ENCODE measurements around the gene CA14. TPM values are rescaled to one million over a fixed set of nuclear protein-coding genes. Genes with fewer than 3 reads are reported as not detected.

Gene CA14
- polyA plus RNA-seq, 2 of the 4 experiments (the other 2 are of a cell fraction), result not detected

DNA sequence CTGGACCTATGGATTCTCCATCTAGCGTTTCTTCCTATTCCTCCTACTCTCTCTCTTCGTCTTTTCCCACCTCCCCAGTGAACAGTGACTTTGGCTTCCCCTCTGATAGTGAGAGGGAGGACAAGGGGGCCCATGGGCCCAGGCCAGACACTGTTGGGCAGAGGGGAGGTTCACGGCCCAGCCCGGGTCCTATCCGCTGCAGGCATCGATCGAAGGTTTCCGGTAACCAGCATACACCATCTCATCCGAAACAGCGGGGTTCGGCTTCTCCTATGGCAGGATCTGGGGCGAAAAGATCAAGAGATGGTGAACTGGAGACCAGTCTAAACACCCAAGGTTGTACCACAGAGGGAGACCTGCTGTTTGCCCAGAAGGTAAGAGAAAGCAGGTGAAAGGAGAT lies 25.7 kb downstream of the CA14 start:
- H3K27ac ChIP-seq, result no peak overlapping the region
- no peak overlapping the region for H3K4me2 ChIP-seq
- FAIRE-seq (no peak), ATAC-seq (no peak), DNase-seq (ENCODE audit: low read depth in 1 of 2, low spot score in 1 of 2) (no peak)
- no peak for TF ChIP-seq FOSB (CRISPR knock-in tag; IDR thresholded peaks at IDR 0.05)
- no peak for TF ChIP-seq TP53 (CRISPR knock-in tag; IDR thresholded peaks at IDR 0.05)
- TF ChIP-seq KDM1A (IDR thresholded peaks at IDR 0.05; ENCODE audit: low read depth), result no peak
- TF ChIP-seq FOXS1 (CRISPR knock-in tag; IDR thresholded peaks at IDR 0.05), result no peak
- no peak for TF ChIP-seq EHMT2 (IDR thresholded peaks at IDR 0.05; ENCODE audit: low read depth)
- no peak for TF ChIP-seq MYC (IDR thresholded peaks at IDR 0.05; ENCODE audit: borderline replicate concordance, low read length)
- TF ChIP-seq SREBF2 (IDR thresholded peaks at IDR 0.05), result no peak
- TF ChIP-seq ZFP36 (IDR thresholded peaks at IDR 0.05; ENCODE audit: borderline replicate concordance, partially characterized antibody), result no peak
- TF ChIP-seq GATA3 (IDR thresholded peaks at IDR 0.05; ENCODE audit: borderline replicate concordance), result no peak
- TF ChIP-seq POLR2A (IDR thresholded peaks at IDR 0.05; ENCODE audit: low read length), result no peak
- no peak for TF ChIP-seq FOSL2 (IDR thresholded peaks at IDR 0.05)
- TF ChIP-seq FOSL2 (CRISPR knock-in tag; IDR thresholded peaks at IDR 0.05), result no peak
- ChIA-PET CTCF (interaction anchor here (13.0 kb wide), 1 partner anchor 30 kb away, joined by 172 read pairs; the partner anchor contains the start of gene CA14), POLR2A (no interaction called here)
- 96% methylated on average over 12 of the region's 12 CpGs for WGBS (ENCODE audit: missing lambda C conversion rate)
- H3K4me1 ChIP-seq, result peaks cover 13% of the 10 kb centered on the region; the same call in 2 of the 3 replicates
- no peak overlapping the region for H3K4me3 ChIP-seq
- H3K9me3 ChIP-seq, result no peaks in the 10 kb centered on the region; the same call in 2 of the 3 replicates

DNA sequence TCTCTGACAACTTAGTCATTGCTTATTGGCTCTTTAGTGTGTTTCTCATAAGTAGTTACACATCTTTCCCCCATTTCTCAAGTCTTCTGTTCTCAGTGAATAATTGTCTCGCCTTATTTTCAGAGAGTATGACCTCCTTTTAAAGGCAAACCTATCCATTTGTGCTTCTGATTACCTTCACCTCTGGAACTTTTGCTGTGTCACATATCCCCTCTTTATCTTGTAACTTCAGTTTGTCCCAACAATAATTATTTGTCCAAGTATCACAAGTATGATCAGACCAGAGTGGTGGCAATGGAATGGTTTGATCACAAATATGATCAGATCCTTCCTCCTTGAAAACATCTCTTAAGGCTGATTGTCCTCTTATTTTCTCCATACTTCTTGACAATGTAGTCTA lies 30.8 kb downstream of the CA14 start:
- Histone ChIP-seq H3K4me3 (no peak overlapping the region), H3K9me3 (no peaks in the 10 kb centered on the region), H3K4me1 (peaks cover 6% of the 10 kb centered on the region; the same call in 2 of the 3 replicates), H3K27ac (no peak overlapping the region), H3K4me2 (no peak overlapping the region)
- ATAC-seq (no peak), FAIRE-seq (no peak), DNase-seq (ENCODE audit: low read depth in 1 of 2, low spot score in 1 of 2) (no peak)
- ChIA-PET CTCF (interaction anchor here (0.7 to 1.5 kb wide), 2 partner anchors 12 to 32 kb away, joined by 5 to 6 read pairs; no protein-coding TSS in a partner anchor), POLR2A (no interaction called here)
- WGBS (ENCODE audit: missing lambda C conversion rate), result 58% methylated on average over 1 of the region's 1 CpG
- TF ChIP-seq ZSCAN20 (CRISPR knock-in tag; IDR thresholded peaks at IDR 0.05) (no peak), GATA3 (IDR thresholded peaks at IDR 0.05; ENCODE audit: borderline replicate concordance) (no peak), JUNB (IDR thresholded peaks at IDR 0.05) (no peak), MAZ (IDR thresholded peaks at IDR 0.05; ENCODE audit: borderline replicate concordance, low read depth, low read length) (no peak)
- TF ChIP-seq, protein P1, sequence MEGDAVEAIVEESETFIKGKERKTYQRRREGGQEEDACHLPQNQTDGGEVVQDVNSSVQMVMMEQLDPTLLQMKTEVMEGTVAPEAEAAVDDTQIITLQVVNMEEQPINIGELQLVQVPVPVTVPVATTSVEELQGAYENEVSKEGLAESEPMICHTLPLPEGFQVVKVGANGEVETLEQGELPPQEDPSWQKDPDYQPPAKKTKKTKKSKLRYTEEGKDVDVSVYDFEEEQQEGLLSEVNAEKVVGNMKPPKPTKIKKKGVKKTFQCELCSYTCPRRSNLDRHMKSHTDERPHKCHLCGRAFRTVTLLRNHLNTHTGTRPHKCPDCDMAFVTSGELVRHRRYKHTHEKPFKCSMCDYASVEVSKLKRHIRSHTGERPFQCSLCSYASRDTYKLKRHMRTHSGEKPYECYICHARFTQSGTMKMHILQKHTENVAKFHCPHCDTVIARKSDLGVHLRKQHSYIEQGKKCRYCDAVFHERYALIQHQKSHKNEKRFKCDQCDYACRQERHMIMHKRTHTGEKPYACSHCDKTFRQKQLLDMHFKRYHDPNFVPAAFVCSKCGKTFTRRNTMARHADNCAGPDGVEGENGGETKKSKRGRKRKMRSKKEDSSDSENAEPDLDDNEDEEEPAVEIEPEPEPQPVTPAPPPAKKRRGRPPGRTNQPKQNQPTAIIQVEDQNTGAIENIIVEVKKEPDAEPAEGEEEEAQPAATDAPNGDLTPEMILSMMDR (IDR thresholded peaks at IDR 0.05), result no peak
- TF ChIP-seq, protein P2, sequence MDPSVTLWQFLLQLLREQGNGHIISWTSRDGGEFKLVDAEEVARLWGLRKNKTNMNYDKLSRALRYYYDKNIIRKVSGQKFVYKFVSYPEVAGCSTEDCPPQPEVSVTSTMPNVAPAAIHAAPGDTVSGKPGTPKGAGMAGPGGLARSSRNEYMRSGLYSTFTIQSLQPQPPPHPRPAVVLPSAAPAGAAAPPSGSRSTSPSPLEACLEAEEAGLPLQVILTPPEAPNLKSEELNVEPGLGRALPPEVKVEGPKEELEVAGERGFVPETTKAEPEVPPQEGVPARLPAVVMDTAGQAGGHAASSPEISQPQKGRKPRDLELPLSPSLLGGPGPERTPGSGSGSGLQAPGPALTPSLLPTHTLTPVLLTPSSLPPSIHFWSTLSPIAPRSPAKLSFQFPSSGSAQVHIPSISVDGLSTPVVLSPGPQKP (IDR thresholded peaks at IDR 0.05; ENCODE audit: low read depth, low read length), result no peak

DNA sequence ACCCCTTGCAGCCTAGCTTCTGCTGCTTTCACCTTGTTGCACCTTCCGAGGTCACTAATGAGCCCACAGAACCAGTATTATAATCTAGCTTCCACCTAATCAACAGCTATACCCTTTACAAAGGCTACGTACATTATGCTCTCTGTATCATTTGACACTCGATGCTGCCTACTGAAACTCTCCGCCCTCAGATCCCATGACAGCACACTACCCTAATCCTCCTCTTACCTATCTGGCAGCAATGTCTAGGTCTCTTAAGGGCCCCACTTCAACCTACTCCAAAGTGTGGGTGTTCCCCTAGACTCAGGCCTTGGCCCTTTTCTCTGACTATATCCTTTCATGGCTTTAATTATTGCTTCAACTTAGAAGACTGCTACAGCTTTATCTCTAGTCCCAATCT lies 31.2 kb downstream of the CA14 start:
- CTCF ChIA-PET, result interaction anchor here (0.7 to 1.5 kb wide), 3 partner anchors 12 to 33 kb away, joined by 3 to 6 read pairs (median 5); no protein-coding TSS in a partner anchor
- FAIRE-seq (no peak), ATAC-seq (no peak), DNase-seq (ENCODE audit: low read depth in 1 of 2, low spot score in 1 of 2) (no peak)
- Histone ChIP-seq H3K4me1 (peaks cover 6% of the 10 kb centered on the region; the same call in 2 of the 3 replicates), H3K4me3 (no peak overlapping the region), H3K9me3 (no peaks in the 10 kb centered on the region), H3K4me2 (no peak overlapping the region), H3K27ac (no peak overlapping the region)
- WGBS (ENCODE audit: missing lambda C conversion rate), result 85% methylated on average over 4 of the region's 4 CpGs
- POLR2A ChIA-PET, result no interaction called here
- no peak for TF ChIP-seq RAD21 (conservative IDR thresholded peaks at IDR 0.05 in 1 of 2, IDR thresholded peaks at IDR 0.05 in 1 of 2)
- TF ChIP-seq POLR2AphosphoS2 (conservative IDR thresholded peaks at IDR 0.05; ENCODE audit: low read length), result no peak
- TF ChIP-seq, protein P2 (IDR thresholded peaks at IDR 0.05; ENCODE audit: low read depth, low read length), result no peak
- TF ChIP-seq CHD2 (IDR thresholded peaks at IDR 0.05; ENCODE audit: low read length, partially characterized antibody), result no peak
- TF ChIP-seq ZNF302 (CRISPR knock-in tag; IDR thresholded peaks at IDR 0.05), result no peak
- no peak for TF ChIP-seq TFCP2L1 (CRISPR knock-in tag; IDR thresholded peaks at IDR 0.05)
- no peak for TF ChIP-seq NR3C1 (IDR thresholded peaks at IDR 0.05)
- TF ChIP-seq JUNB (IDR thresholded peaks at IDR 0.05), result no peak
- no peak for TF ChIP-seq NFE2L2 (conservative IDR thresholded peaks at IDR 0.05; ENCODE audit: low read length)
- no peak for TF ChIP-seq CBX8 (IDR thresholded peaks at IDR 0.05)
- TF ChIP-seq EHF (CRISPR knock-in tag; IDR thresholded peaks at IDR 0.05), result no peak
